ENCODE measurements around the gene CDKL4. TPM values are rescaled to one million over a fixed set of nuclear protein-coding genes. Genes with fewer than 3 reads are reported as not detected.

The CDKL4 gene
- polyA plus RNA-seq, result not detected

GRCh38 chr2:39243469-39244123 is at the start of gene CDKL4:
Gene CDKL4 (minus strand): TSS chr2:39243970.
- Mint-ChIP-seq H3K36me3 (no peaks in the 10 kb centered on the region), H3K4me3 (peak within 1 kb of the TSS; percentile 72 to 97 (median 88)), H3K27me3 (no peaks in the 10 kb centered on the region), H3K27ac (peak within 1 kb of the TSS in 1 of 3 donors; percentile 64), H3K4me1 (peaks cover 10 to 15% (median 14%) of the 10 kb centered on the region in 3 donors), H3K9me3 (no peaks in the 10 kb centered on the region)

- Mint-ChIP-seq H3K27ac (no peak overlapping the region), H3K4me3 (no peak overlapping the region), H3K4me1 (peaks cover 0 to 3% (median 0%) of the 10 kb centered on the region in 3 donors), H3K27me3 (no peaks in the 10 kb centered on the region), H3K36me3 (peaks cover 3% of the 10 kb centered on the region), H3K9me3 (no peaks in the 10 kb centered on the region)
Measured at GRCh38 chr2:39290433-39290832, 46.7 kb upstream of the CDKL4 start.

GRCh38 chr2:39289609-39290008 is 45.8 kb upstream of the CDKL4 start:
- no peak overlapping the region for H3K4me3 Mint-ChIP-seq
- peaks cover 3% of the 10 kb centered on the region for H3K36me3 Mint-ChIP-seq
- no peak overlapping the region for H3K27ac Mint-ChIP-seq
- peaks cover 0 to 3% (median 0%) of the 10 kb centered on the region in 3 donors for H3K4me1 Mint-ChIP-seq
- H3K9me3 Mint-ChIP-seq, result no peaks in the 10 kb centered on the region
- H3K27me3 Mint-ChIP-seq, result no peaks in the 10 kb centered on the region

GRCh38 chr2:39283561-39283960 is 39.8 kb upstream of the CDKL4 start:
- H3K4me1 Mint-ChIP-seq, result peaks cover 0 to 4% (median 3%) of the 10 kb centered on the region in 3 donors
- peaks cover 6% of the 10 kb centered on the region for H3K36me3 Mint-ChIP-seq
- no peak overlapping the region for H3K27ac Mint-ChIP-seq
- no peaks in the 10 kb centered on the region for H3K9me3 Mint-ChIP-seq
- no peaks in the 10 kb centered on the region for H3K27me3 Mint-ChIP-seq
- no peak overlapping the region for H3K4me3 Mint-ChIP-seq

- Mint-ChIP-seq H3K27me3 (no peaks in the 10 kb centered on the region), H3K4me3 (no peak overlapping the region), H3K4me1 (peaks cover 0 to 4% (median 0%) of the 10 kb centered on the region in 3 donors), H3K27ac (no peak overlapping the region), H3K9me3 (no peaks in the 10 kb centered on the region), H3K36me3 (peaks cover 9% of the 10 kb centered on the region)
Measured at GRCh38 chr2:39281391-39281790, 37.6 kb upstream of the CDKL4 start.

- H3K36me3 Mint-ChIP-seq, result peaks cover 6% of the 10 kb centered on the region
- H3K27ac Mint-ChIP-seq, result no peak overlapping the region
- H3K4me1 Mint-ChIP-seq, result no peaks in the 10 kb centered on the region
- no peak overlapping the region for H3K4me3 Mint-ChIP-seq
- no peaks in the 10 kb centered on the region for H3K27me3 Mint-ChIP-seq
- no peaks in the 10 kb centered on the region for H3K9me3 Mint-ChIP-seq
Measured at GRCh38 chr2:39275016-39275415, 31.2 kb upstream of the CDKL4 start.

- H3K27me3 Mint-ChIP-seq, result no peaks in the 10 kb centered on the region
- no peaks in the 10 kb centered on the region for H3K9me3 Mint-ChIP-seq
- H3K27ac Mint-ChIP-seq, result no peak overlapping the region
- H3K36me3 Mint-ChIP-seq, result peaks cover 3% of the 10 kb centered on the region
- no peak overlapping the region for H3K4me3 Mint-ChIP-seq
- H3K4me1 Mint-ChIP-seq, result peaks cover 11 to 16% (median 15%) of the 10 kb centered on the region in 3 donors
Measured at GRCh38 chr2:39269941-39270340, 26.2 kb upstream of the CDKL4 start.

GRCh38 chr2:39266916-39267434 is 23.2 kb upstream of the CDKL4 start:
- H3K9me3 Mint-ChIP-seq, result no peaks in the 10 kb centered on the region
- H3K4me3 Mint-ChIP-seq, result no peak overlapping the region
- peaks cover 3% of the 10 kb centered on the region for H3K36me3 Mint-ChIP-seq
- H3K4me1 Mint-ChIP-seq, result peaks cover 15 to 28% (median 22%) of the 10 kb centered on the region in 3 donors
- H3K27ac Mint-ChIP-seq, result no peak overlapping the region
- no peaks in the 10 kb centered on the region for H3K27me3 Mint-ChIP-seq

GRCh38 chr2:39266139-39266805 is 22.5 kb upstream of the CDKL4 start:
- Mint-ChIP-seq H3K27ac (peak overlapping the region; percentile 1 to 74 (median 3)), H3K36me3 (peaks cover 3% of the 10 kb centered on the region), H3K27me3 (no peaks in the 10 kb centered on the region), H3K9me3 (no peaks in the 10 kb centered on the region), H3K4me1 (peaks cover 15 to 28% (median 22%) of the 10 kb centered on the region in 3 donors), H3K4me3 (peak overlapping the region in 3 of 4 donors; percentile 1 to 38 (median 26))

- Mint-ChIP-seq H3K36me3 (peaks cover 3% of the 10 kb centered on the region), H3K4me1 (peaks cover 15 to 28% (median 22%) of the 10 kb centered on the region in 3 donors), H3K9me3 (no peaks in the 10 kb centered on the region), H3K27me3 (no peaks in the 10 kb centered on the region), H3K27ac (peak overlapping the region in 1 of 3 donors; percentile 65), H3K4me3 (peak overlapping the region in 2 of 4 donors; percentile 83 to 86)
Measured at GRCh38 chr2:39265315-39265714, 21.5 kb upstream of the CDKL4 start.

GRCh38 chr2:39264733-39265132 is 21.0 kb upstream of the CDKL4 start:
- H3K9me3 Mint-ChIP-seq, result no peaks in the 10 kb centered on the region
- H3K27ac Mint-ChIP-seq, result peak overlapping the region in 1 of 3 donors; percentile 65
- H3K4me1 Mint-ChIP-seq, result peaks cover 15 to 28% (median 22%) of the 10 kb centered on the region in 3 donors
- no peaks in the 10 kb centered on the region for H3K27me3 Mint-ChIP-seq
- H3K4me3 Mint-ChIP-seq, result peak overlapping the region in 3 of 4 donors; percentile 6 to 86 (median 83)
- peaks cover 3% of the 10 kb centered on the region for H3K36me3 Mint-ChIP-seq

- Mint-ChIP-seq H3K9me3 (no peaks in the 10 kb centered on the region), H3K36me3 (no peaks in the 10 kb centered on the region), H3K4me3 (no peak overlapping the region), H3K27me3 (no peaks in the 10 kb centered on the region), H3K4me1 (peaks cover 6 to 14% (median 8%) of the 10 kb centered on the region in 3 donors), H3K27ac (no peak overlapping the region)
Measured at GRCh38 chr2:39260087-39260486, 16.3 kb upstream of the CDKL4 start.

GRCh38 chr2:39256040-39256439 is 12.3 kb upstream of the CDKL4 start:
- Mint-ChIP-seq H3K36me3 (peaks cover 7% of the 10 kb centered on the region), H3K9me3 (peaks cover 2 to 9% (median 7%) of the 10 kb centered on the region in 3 donors), H3K4me3 (no peak overlapping the region), H3K27ac (no peak overlapping the region), H3K4me1 (no peaks in the 10 kb centered on the region), H3K27me3 (no peaks in the 10 kb centered on the region)

- Mint-ChIP-seq H3K27me3 (no peaks in the 10 kb centered on the region), H3K36me3 (peaks cover 7% of the 10 kb centered on the region), H3K9me3 (peaks cover 2 to 9% (median 7%) of the 10 kb centered on the region in 3 donors), H3K4me3 (no peak overlapping the region), H3K27ac (no peak overlapping the region), H3K4me1 (no peaks in the 10 kb centered on the region)
Measured at GRCh38 chr2:39252888-39253518, 9.2 kb upstream of the CDKL4 start.

- H3K27me3 Mint-ChIP-seq, result no peaks in the 10 kb centered on the region
- H3K4me1 Mint-ChIP-seq, result peaks cover 10 to 15% (median 12%) of the 10 kb centered on the region in 3 donors
- no peak overlapping the region for H3K27ac Mint-ChIP-seq
- no peak overlapping the region for H3K4me3 Mint-ChIP-seq
- H3K9me3 Mint-ChIP-seq, result peaks cover 2 to 9% (median 5%) of the 10 kb centered on the region in 3 donors
- H3K36me3 Mint-ChIP-seq, result peaks cover 2% of the 10 kb centered on the region
Measured at GRCh38 chr2:39247512-39248043, 3.8 kb upstream of the CDKL4 start.
